Esophagus muscularis mucosa (tissue), 4 donors: ENCODE data around the gene PELI2.

Source experiments
- EP300 ChIP-seq: sonication (generic); formaldehyde crosslinking; IDR thresholded peaks from one replicate; pipeline ENCODE4 v1.6.1; 2017; ENCODE audit warnings: antibody characterized with exemption
- POLR2A ChIP-seq: fragments of 450-650 bp; IDR thresholded peaks from one replicate; pipeline ENCODE4 v1.6.1; 2017; ENCODE audit warnings: antibody characterized with exemption, moderate library complexity, mild to moderate bottlenecking, low read depth
- TF ChIP-seq, protein P1 (sequence below), 3 experiments: fragments of 200-600 bp in 2 of 3; fragments of 450-650 bp in 1 of 3; sonication (generic) in 2 of 3; IDR thresholded peaks; one replicate each; pipeline ENCODE4 v1.5.1; 2017 to 2019; ENCODE audit warnings: antibody characterized with exemption in 3 of 3, mild to moderate bottlenecking in 2 of 3, moderate library complexity in 1 of 3

DNA sequence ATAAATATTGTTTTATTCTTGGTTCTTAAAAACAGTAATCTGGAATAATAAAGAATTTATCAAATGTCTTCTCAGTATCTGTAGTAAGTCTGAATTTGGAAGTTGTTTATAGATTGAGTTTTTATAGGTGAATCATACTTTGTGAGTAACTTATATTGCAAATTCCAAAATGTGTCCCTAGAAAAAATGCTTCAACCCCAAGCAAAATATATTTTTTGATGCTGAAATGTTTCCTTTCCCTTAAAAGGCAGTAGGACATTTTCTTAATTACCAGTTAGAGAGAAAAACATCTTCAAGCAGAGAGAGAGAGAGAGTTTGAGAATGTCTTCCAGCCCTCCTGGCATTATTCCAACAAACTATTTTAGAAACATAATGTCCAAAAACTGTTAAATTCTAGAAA lies 37.9 kb downstream of the PELI2 start:
- TF ChIP-seq, protein P1, sequence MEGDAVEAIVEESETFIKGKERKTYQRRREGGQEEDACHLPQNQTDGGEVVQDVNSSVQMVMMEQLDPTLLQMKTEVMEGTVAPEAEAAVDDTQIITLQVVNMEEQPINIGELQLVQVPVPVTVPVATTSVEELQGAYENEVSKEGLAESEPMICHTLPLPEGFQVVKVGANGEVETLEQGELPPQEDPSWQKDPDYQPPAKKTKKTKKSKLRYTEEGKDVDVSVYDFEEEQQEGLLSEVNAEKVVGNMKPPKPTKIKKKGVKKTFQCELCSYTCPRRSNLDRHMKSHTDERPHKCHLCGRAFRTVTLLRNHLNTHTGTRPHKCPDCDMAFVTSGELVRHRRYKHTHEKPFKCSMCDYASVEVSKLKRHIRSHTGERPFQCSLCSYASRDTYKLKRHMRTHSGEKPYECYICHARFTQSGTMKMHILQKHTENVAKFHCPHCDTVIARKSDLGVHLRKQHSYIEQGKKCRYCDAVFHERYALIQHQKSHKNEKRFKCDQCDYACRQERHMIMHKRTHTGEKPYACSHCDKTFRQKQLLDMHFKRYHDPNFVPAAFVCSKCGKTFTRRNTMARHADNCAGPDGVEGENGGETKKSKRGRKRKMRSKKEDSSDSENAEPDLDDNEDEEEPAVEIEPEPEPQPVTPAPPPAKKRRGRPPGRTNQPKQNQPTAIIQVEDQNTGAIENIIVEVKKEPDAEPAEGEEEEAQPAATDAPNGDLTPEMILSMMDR (IDR thresholded peaks at IDR 0.05): no peak
- TF ChIP-seq POLR2A (no peak), EP300 (no peak)
